Fibroblast of the conjunctiva (primary cell): ENCODE measurements around the gene GRAMD1B.
"Not testable (repeated sequence)": the region's sequence is repeated elsewhere in the genome, so short reads cannot be mapped to it uniquely, and the experiment has no call there.

ENCODE experiments used
- DNase-seq: peaks from one replicate; pipeline ENCODE4 v3.0.0-alpha.2; 2010; ENCODE audit warnings: low read depth

Gene GRAMD1B

GRCh38 chr11:123641495-123641840 lies 211.4 kb downstream of the GRAMD1B start:
- DNase-seq: no peak

- no peak for DNase-seq
Observed at GRCh38 chr11:123642435-123642834, 212.4 kb downstream of the GRAMD1B start.

- DNase-seq: no peak
Observed at GRCh38 chr11:123645286-123645975, 215.4 kb downstream of the GRAMD1B start.

DNA sequence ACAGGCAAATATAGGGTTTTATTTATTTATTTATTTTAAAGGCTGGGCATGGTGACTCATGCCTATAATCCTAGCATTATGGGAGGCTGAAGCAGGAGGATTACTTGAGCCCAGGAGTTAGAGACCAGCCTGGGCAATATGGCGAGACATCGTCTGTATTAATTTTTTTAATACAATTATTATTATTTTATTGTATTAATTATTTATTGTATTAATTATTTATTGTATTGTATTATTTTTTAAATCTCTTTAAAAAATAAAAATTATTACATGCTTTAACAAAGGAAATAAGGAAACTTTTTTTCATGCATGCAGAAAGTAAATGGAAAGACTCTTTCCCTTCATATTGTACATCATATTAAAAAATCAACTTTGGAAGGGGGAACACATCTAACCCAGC lies 220.8 kb downstream of the GRAMD1B start:
- DNase-seq: no peak

- no peak for DNase-seq
Observed at GRCh38 chr11:123652599-123652998, 222.5 kb downstream of the GRAMD1B start.

DNA sequence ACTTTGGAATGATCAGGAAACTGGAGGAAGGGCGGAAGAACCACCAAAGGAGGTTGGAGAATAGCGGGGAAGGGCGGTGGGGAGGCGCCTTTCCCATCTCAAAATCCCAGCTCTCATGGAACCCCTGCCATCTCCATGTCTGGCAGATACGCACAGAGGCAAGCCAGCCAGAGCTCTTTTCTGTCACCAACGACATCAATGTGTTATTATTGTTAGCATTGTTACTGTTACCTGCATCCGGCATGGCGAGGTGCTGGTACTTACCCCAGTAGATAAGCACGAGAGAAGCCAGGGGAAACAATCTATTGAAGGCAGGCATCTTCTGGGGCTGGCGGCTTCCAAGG lies 223.4 kb downstream of the GRAMD1B start:
- no peak for DNase-seq

- DNase-seq: no peak
Observed at GRCh38 chr11:123653827-123654565, 223.9 kb downstream of the GRAMD1B start.

- DNase-seq: no peak
Observed at GRCh38 chr11:123654566-123655081, 224.6 kb downstream of the GRAMD1B start, which contains the start of gene SCN3B. Gene SCN3B, minus strand, starts transcription at chr11:123654624. Its CDS starts 823 bp downstream, at chr11:123653801.

GRCh38 chr11:123659311-123659710 lies 229.2 kb downstream of the GRAMD1B start:
- DNase-seq: no peak

DNA sequence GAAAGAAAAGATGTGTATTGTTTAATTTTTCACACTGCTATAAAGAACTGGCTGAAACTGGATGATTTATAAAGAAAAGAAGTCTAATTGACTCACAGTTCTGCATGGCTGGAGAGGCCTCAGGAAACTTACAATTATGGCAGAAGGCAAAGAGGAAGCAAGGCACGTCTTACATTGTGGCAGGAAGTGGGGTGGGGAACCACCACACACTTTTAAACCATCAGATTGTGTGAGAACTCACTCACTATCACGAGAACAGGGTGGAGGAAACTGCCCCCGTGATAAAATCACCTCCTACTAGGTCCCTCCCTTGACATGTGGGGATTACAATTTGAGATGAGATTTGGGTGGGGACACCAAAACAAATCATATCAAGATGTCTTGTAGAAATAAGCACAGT lies 229.9 kb downstream of the GRAMD1B start:
- not testable (repeated sequence) for DNase-seq

DNA sequence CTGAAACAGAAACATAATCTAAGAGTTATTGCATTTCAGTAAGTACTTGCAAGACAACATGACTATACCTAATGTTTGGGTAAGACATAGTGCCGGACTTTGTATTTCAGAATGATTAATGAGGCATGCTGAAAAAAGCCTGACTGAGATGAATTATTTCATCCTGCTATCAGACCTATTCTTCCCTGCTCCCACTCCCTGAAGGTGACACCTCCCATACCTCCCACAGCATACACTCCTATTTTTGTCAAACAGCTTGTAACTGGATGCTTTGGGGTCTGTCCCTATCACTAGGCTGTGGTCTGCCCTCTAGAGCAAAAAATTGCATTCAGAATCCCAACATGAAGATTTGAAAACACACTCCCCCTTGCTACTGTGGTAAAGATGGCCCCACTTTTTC lies 235.2 kb downstream of the GRAMD1B start:
- no peak for DNase-seq

DNA sequence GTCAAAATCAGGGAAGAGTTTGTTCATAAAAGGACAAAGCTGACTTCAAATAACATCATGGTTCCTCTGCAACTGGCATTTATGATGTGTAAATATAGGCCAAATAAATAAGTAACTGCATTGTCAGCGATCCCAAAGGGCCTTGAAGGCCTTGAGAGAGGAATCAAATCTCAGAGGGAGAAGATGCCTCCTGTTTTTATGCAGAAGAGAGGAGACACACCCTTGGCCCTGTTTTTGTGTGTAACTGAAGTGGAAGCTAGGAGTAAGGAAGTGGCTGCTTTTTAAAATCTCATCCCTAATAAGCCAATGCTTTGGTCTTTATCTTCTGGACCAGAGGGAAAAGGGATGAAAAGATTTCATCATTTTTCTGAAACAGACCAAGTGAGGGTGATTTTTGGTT lies 240.0 kb downstream of the GRAMD1B start:
- no peak for DNase-seq

- no peak for DNase-seq
Observed at GRCh38 chr11:123671534-123671933, 241.5 kb downstream of the GRAMD1B start.

DNA sequence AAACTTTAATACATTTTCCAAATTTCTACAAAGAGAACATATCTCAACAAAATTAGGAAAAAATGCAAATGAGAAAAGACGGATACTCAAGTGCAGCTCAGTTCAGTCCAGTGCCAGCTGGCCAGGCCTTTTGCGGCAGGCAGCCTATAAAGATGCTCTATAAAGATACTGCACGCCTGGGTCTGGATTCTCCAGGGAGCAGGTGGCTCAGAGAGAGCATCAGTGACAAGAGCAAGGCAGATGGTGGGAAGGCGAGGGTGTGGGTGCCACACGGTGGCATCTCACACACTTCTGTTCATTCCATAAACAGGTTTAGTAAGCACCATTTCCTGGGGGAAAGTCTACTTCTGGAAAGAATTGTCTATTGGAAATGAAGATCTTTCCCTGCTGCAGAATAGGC lies 242.5 kb downstream of the GRAMD1B start:
- DNase-seq: no peak

DNA sequence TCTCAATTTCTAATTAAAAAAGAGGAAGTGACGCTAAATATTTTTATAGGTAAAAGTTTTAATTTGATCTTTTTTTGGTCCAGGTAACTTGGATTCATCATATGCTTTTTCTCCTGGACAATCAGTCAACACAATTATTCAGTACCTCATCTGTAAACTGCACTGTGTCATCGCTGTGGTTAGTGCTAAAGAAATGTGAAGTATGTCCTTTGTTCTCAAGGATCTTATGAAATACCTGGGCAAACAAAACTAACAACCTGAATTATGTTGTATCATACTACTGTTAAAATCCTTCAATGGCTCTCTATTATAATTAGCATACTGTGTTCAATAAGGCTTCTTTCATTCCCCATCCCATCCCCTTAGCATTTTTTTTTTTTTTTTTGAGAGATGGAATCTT lies 244.2 kb downstream of the GRAMD1B start:
- DNase-seq: no peak
